HG03457 (cell line): ENCODE measurements around the gene AHDC1.
"Not testable (repeated sequence)": the region's sequence is repeated elsewhere in the genome, so short reads cannot be mapped to it uniquely, and the experiment has no call there.

ENCODE experiments used
- ATAC-seq: cut with Tn5 transposase; IDR thresholded peaks from one replicate; pipeline ENCODE4 v1.9.1; 2021; ENCODE audit warnings: moderate number of reproducible peaks; ENCODE audit not compliant: unreplicated experiment

Gene AHDC1

DNA sequence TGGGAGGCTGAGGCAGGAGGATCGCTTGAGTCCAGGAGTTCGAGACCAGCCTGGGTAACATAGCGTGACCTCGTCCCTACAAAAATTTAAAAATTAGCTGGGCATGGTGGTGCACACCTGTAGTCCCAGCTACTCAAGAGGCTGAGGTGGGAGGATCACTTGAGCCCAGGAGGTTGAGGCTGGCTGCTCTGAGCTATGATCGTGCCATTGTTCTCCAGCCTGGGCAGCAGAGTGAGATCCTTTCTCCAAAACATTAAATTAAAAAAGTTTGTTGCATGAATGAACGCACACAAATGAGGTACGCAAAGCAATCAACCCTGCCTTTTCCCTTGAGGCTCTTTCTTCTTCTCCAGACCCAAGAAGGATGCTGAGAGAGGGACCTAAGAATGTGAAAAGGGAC lies 50.1 kb downstream of the AHDC1 start:
- not testable (repeated sequence) for ATAC-seq

DNA sequence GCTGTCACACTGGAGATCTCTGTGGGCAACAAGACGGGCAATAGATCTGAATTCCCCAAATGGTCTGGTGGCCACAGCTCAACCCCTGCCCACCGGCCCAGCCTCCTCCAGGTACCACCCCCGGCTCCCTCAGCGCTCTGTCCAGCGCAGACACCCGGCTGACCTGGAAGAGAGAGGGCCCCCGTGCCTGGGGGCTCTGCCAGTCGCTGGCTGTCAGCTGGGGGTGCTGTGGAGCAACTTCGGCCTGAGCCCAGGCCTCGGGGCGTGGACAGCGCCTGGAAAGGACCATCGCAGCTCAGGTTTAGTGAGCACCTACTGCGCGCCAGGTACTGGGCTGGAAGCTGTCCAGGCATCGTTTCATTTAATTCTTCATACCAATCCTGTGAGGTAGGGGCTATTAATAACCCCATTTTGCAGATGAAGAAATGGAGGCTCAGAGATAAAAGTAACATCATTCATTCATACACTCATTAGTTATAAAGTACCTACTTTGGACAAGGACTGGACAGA lies 51.0 kb downstream of the AHDC1 start:
- no peak for ATAC-seq

DNA sequence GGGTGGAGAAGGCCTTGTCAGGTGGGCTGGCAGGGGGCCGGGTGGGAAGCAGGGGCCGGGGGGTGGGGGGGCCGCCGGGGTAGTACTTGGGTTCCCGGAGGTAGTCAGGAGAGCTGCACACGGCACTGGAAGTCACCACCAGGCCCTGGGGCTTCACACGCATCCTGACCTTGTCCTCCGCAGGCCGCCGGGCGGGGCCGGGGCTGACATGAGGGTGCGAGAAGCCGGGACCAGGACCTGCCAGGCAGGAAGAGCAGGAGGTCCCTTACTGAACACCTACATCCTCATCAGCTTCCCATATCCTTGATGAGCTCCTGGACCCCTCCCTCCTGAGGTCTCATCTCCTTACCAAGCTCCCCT lies 52.0 kb downstream of the AHDC1 start:
- no peak for ATAC-seq

DNA sequence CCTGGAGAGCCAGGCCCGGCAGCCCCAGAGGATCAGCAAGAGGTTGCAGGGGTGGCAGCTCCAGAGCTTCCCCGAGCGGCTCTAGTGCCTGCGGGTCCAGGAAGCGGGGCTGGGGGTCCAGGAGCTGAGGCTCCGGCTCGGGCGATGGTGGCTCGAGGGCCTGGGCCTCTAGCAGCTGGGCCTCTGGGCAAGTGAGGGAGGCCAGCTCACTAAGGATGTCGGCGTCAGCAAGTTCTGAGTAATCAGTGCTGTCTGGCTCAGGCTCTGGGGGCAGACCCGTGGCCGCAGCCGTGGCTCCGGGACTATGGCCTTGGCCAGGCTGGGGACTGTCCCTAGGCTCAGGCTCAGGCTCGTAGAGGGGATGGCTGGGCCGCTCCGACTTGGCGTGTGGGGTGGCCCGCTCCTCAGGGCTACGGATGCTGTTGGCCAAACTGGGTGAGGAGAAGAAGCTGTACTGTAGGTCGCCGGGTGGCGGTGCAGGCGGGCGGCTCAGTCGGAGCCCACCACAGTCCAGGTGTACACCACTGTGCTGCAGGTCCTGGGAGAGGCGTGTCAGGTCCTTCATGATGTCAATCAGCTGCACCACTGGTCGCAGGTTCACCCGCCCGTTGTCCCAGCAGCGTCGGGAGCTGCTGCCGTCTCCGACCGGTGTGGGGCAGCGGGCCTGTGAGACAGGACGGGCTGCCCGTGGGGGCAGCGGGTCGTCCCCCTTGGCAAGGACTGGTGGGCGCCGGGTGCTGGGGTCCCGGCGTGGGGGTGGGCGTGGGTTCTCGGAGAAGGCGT lies 52.6 kb downstream of the AHDC1 start:
- ATAC-seq: no peak

DNA sequence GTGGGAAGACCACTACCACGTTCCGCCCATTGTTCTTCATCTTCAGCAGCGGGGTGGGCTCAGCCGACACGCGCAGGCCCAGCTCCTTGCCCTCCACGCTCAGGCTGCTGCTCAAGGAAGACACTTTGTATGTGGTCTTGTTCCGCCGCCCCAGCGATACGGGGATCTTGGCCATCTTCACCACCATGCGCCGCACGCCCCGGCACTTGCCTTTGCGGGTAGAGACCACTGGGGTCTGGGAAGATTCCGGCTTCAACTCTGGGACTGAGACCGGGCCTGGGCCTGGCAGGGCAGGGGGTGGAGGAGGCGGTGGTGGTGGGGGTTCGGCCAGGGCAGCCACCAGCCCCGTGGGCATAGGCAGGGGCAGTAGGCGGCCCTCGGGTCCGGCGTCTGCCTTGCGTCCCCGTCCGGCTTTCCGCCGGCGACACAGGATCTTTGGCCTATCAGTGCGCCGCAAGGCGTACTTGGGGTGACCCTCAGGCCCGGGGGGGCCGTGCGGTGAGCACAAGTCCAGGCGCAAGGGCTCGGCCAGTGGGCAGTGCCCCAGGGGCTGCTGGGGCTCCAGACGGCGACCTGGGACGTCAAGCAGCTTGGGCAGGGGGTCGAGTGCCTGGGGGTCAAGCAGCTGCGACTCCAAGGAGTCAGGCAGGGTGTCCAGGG lies 53.3 kb downstream of the AHDC1 start:
- no peak for ATAC-seq

DNA sequence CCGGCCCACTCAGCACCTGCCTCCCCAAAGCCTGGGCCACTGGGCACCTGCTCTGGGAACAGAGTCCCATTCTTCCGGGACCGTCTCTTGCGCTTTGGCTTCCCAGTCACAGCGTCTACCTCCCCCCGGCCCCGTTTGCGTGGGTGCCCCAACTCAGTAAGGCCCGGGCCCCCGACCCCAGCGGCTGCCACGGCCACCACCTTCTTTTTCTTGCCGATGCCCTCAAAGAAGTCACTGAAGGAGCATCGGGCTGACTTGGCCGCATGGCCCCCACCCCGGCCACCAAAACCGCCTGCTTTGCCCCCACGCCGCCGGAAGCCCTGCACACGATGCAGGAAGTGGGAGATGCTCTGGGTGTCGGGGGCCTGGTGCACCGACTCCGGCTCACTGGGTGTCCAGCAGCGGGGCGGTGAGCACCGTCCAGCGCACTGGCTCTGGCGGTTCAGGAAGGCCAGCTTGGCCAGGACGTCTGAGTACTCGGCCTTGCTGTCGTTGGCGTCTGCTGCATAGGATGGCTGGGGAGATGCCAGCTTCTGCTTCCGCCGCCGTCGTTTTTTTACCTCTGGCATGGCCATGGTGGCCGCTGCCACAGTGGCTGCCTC lies 54.0 kb downstream of the AHDC1 start:
- no peak for ATAC-seq

DNA sequence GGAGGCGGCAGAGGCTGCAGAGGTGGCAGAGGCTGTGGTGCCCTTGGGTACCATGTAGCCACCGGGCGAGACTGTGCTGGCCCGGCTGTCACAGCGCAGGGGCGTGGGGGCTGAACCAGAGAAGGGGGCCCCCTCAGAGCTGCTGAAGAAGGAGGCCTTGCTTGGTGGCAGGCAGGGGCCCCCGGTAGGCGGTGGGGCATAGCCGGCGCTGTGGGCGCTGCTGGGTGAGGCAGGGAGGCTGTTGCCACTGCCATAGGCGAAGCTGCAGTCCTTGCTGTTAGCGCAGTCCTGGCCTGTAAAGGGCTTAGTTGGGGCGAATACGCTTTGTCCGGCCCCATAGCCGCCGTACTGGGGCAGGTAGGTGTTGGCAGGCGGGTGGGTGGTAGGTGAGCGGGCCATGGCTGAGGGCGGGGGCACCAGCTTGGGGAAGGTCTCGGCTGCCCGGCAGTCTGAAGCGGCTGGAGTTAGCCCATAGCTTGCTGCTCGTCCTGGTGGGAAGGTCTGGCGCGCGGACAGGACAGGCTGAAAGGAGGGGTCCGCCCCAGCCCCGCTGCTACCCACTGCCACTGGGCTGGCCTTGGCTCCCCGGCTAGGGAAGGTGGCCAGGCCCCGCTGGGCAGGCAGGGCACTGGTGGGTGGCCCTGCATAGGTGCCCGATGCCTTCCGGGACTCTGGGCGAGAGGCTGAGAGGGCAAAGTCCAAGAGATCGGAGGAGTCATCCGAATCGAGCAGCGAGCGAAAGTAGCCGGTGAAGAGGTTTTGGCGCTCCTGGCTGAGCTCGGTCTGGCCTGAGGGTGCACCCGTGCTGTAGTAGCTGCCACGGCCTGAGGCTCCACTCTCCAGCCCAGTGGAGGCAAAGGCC lies 54.9 kb downstream of the AHDC1 start:
- ATAC-seq: no peak

DNA sequence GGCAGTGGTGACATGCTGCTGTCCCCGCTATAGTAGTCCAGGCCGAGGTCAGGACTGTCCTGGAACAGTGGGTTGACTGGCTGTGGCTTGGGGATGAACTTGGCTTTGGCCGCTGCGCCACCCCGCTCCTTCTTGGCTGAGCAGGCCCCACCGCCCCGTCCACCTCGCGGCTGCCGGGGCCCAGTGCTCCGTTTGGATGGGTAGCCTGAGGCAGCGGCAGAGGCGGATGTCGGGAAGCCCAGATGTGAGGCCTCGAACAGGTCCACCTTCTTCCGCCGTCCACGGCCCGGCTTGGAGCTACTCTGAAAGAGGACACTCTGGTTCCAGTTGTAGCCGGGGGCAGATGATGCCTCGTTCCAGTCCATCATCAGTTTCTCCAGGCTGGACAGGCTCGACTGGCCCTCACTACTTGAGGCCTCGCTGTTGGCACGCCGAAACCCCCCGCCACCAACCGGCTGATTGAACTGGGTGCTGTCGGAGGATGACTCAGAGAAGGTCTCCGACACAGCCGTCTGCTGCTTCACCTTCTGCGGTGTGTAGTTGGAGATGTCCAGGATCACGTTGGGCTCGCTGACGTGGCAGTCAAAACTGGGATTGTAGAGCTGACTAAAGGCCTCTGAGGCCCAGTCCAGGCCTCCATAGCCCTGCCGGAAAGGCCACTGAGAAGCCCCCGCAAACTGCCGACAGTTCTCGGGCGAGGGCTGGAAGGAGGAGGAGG lies 55.6 kb downstream of the AHDC1 start:
- ATAC-seq: no peak

DNA sequence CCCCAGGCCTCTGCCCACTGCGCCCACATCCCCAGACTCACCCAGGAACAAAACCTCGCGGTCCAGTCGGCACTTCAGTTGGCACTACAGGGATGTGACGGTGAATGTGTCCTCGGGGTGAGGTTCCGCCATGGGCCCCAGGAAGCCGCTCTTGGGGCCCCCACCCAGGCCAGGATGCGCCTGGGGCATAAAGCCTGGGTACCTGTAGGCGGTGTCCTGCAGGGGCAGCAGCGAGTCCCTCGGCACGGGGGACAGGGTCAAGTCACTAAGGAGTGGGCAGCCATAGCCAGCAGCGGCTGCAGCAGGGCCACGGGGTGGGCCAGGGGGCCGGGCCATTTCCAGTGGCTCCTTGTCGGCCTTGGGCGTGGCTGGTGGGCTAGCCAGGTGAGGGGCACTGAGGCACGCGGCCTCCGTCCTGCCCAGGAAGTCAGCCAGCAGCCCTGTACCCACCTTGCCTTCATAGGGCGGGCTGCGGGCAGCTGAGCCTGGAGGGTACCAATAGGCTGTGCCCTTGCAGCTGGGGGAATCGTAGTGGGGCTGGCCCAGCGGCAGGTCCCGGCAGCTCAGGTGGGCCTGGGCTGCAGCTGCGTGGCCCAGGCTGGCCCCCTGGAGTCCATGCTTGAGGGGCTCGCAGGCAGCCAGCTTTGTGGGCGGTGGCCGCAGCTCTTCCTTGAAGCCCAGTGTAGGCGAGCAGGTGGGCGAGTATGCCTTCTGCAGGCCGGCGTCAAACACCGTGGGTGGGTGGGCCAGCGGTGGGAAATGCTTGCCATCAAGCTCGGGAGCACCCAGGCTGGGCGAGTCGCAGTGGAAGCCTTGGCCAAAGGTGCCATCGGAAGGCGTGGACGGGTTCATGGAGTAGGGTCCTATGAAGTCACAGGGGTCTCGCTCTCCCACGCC lies 56.5 kb downstream of the AHDC1 start:
- no peak for ATAC-seq

DNA sequence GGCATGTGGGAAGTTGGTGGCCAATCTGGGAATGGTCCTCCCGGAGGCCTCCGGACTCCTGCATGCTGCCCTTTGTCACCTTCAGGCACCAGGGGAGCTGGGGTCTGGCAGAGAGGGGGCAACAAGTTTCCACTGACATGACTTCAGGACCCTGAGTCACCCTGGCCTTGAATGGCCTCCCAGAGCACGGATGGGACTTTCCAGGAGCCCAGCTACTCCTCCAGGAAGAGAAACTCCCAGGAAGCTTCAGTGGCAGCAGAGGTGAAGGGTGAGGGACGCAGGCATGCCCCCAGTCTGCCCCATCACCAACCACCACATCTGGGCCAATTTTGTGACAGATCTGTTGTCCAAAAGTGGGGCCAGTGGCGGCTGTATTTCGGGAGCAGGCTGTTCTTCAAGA lies 58.1 kb downstream of the AHDC1 start:
- no peak for ATAC-seq

DNA sequence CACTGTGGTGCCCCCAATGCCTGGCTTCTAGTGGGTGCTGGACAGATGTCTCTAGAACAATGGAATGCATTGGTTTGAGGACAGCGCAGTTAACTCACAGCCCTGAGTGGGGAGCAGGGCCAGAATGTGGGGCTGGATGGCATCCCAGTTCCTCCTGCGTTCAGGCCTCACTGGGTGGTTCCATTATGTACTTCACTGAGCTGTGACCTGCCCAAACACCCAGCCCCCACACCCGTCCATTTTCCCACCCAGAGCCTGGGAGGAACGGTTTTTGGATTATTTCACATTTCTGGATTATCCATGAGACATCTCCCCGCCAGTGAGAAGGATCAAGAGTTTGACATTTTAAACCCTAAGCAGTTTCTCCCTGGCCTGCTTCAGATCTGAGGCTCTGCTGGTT lies 58.7 kb downstream of the AHDC1 start:
- ATAC-seq: no peak

DNA sequence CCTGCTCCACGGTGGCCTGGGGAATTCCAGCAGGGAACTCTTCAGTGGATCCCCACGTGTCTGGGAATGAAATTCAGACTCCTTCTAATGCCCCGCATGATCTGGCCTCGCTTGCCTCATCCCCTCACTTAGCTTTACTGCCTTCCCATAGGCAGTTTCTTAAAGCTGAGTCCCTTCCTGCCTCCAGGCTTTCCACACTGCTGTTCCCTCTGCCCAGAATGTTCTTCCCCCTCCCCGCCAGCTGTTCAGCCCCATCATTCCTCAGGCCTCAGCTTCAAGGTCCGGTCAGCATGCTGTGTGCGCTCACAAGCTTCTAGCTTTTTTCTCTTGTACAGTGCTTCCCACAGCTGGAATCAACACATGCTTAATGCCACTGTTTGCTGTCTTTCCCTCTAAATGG lies 59.1 kb downstream of the AHDC1 start:
- ATAC-seq: no peak

DNA sequence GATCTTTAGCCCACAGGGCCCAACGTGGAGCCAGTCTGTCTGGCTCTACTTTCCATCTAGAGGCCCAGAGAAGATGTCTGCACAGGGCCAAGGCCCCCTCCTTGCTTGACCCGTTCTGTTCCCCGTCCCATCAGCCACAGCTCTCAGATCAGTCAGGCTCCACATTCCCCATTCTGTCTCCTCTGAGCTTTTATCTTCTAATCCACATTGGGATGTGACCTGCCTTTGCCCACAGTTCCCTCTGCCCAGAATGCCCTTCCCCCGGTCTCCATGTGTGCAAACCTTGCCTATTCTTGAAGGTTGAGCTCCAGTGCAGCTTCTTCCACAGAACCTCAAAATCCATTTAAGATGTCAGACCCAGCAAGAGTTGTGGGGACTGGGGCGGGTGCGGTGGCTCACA lies 60.7 kb downstream of the AHDC1 start:
- no peak for ATAC-seq

DNA sequence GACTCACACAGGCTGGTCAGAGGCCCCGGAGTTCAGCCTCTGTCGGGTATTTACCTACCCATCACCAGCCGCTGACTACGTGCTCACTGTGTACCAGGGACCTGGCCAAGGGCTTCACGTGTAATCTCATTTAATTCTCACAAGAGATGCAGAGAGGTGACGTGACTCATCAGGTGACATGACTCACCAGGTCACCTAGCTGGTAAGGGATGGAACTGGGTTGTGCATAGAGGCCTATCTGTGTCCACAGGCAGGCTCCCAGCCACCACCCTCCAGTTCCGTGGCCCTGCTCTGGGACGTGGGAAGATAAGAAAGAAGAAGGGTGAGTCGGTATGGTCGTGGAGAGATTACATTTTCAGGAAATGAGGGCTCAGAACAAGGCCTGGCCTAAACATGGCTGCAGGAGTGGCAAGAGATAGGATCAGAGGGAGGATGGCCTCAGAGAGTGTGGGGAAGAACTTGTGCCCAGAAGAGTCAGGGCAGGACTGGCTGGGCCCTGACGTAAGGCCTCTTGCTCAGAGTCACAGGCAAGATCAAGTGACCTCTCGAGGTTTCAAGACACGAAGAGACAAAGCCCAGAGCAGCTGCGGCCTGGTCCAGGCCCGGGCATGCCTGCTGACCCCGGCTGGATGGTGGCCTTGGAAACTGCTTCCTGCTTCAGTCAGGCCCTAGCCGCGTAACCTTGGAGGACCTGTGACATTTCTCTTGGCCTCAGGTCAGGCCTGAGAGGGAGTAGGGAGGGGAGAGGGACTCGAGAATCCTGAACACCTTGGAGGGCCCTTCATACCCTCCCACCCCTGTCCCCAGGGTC lies 61.3 kb downstream of the AHDC1 start:
- ATAC-seq: no peak

DNA sequence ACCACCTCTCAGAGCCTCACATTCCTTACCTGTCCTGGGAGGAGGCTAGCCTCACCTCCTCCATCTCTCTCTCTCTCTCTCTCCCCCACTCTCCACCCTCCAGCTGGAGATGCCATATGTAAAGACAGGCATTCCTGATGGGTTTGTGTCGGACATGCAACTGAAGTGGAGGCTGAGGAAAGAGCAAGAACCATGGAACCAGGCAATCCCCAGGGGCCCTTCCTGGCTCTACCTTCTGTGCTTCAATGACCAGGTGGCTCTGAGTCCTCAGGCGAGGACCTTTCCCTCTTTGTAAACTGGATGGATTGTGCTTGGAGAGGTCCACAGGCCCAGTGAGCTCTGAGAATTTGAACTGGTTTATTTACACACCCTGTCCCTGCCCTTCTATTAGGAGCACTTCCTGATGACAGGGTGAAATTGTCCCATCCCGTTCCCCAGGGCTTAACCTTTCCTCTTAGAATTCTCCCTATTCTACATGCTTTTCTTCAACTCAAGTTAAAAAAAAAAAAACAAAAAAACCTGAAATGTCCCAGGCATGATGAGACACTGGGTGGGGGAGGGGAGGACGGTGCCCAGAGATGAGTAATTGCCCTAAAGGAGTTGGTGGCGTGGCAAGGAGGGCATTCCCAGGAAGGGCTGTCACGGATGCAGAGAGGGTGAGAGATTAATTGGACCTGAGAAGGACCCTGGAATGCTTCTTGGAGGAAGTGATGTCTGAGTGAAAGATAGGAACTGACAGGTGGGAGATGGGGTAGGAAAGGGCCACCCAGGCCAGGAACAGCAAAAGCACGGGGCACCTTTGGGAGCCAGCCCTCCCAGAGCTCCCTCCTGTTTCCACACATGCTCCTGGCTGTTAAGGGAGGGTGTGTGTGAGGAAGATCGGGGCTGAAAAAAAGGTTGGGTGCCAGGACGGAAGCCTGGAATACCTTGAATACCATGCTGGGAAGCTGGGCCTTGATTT lies 63.8 kb downstream of the AHDC1 start:
- ATAC-seq: no peak

DNA sequence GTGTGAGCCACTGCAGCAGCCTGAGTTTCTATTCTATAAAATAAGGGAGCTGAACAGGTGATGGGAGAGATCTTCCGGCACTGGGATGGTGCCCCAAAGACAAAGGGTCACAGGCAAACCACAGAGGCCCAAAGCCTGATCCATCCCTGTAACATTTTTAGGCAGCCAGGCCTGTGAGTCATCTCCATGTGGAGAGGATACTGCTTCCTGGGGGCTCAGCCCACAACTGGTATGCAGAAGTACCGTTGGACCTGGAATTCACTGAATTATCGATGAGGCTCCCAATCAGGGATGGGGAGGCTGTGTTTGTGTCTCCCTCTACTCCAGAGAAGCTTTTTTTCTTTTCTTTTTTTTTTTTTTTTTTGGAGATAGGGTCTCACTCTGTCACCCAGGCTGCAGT lies 65.2 kb downstream of the AHDC1 start:
- ATAC-seq: no peak

DNA sequence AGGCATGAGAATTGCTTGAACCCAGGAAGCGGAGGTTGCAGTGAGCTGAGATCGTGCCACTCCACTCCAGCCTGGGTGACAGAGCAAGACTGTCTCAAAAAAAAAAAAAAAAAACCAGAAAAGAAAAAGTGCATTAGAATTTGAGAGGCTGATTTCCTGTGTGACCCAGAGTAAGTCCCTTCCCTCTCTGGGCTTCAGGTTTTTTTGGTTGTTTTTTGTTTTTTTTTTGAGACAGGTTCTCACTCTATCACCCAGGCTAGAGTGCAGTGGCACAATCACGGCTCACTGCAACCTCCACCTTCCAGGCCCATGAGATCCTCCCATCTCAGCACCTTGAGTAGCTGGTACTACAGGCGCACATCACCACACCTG lies 65.7 kb downstream of the AHDC1 start:
- not testable (repeated sequence) for ATAC-seq

DNA sequence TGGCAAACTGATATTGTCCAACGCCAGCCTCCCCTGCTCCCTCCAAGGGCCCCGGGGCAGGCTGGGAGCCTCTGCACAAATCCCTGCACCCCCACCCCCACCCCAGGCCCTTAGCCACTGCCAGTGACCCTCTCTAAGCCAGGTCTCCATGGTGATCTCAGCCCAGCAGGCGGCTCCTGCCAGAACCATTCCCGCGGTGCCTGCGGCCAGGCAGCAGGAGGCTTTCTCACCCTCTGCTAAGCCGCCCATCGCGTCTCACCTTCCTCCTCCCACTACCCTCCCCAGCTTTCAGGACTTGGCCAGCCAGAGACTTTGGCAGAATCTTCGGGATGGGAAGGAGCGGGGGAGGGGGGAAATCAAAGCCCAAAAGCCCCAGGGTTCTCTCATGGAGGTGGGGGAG lies 67.2 kb downstream of the AHDC1 start:
- ATAC-seq: no peak
